ENCODE data around the gene TRMO.

The TRMO gene

DNA sequence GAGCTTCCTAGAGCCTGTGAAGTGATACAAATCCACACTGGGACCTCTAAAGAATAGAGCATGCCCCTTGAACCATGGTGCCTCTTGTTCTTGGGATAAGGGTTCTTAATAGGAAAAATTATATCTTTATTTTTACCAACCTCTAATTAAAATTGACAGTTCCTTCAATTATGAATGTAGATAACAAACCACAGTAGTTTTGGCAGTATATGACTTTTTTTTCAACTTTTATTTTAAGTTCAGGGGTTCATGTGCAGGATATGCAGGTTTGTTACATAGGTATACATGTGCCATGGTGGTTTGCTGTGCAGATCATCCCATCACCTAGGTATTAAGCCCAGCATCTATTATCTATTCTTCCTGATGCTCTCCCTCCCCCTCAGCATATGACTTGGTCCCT, 14.7 kb upstream of the TRMO start:
- DNase-seq = no peak

DNA sequence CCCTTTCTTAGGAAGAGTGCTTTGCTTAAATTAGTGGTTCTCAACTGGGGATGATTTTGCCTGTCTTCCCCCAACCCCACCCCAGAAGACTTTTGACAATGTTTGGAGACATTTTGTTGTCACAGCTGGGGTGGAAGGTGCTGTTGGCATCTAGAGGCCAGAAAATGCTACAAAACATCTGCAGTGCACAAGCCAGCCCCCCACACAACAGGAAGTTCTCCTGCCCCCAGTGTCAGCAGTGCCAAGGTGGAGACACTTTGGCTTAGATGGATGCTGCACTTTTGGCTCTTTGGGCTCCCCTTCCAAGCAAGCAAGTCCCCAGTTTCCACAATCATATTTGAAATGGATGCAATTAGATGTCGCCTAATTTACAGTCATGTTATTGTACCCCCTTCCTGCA, 13.0 kb upstream of the TRMO start:
- no peak for DNase-seq

DNA sequence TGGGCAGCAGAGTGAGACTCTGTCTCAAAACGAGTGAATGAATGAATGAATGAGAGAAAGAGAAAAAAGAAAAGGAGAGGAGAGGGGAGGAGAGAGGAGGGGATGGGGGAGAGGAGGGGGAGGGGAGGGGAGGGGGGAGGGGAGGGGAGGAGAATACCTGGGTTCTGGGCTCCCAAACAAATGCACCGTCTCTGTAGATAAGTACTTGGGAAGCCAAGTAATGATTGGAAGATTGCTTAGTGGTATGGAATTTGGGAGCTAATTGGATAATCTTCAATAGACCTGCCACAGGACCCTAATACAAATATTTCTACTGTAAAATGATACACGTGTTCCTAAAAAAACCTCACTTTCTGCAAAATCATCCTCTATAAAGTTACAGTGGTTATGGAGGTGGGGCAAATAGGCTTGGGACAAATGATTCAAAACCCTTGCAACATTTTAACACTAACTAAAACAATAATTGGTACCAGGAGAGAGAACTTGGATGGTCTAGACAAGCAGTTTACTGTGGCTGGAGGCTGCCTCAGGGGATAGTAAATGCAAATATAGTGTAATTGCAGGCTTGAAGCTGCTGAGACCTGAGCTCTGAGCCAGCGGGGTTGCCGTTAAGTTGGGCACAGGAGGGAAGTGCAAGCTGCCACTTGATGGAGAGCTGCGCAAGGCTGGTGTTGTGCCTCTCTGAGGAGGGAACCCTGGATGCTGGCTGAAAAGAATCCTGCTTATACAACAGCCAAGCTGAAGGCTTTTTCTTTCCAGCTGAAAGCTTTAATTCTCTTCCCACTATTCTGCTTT, 12.2 kb upstream of the TRMO start:
- no peak for DNase-seq

DNA sequence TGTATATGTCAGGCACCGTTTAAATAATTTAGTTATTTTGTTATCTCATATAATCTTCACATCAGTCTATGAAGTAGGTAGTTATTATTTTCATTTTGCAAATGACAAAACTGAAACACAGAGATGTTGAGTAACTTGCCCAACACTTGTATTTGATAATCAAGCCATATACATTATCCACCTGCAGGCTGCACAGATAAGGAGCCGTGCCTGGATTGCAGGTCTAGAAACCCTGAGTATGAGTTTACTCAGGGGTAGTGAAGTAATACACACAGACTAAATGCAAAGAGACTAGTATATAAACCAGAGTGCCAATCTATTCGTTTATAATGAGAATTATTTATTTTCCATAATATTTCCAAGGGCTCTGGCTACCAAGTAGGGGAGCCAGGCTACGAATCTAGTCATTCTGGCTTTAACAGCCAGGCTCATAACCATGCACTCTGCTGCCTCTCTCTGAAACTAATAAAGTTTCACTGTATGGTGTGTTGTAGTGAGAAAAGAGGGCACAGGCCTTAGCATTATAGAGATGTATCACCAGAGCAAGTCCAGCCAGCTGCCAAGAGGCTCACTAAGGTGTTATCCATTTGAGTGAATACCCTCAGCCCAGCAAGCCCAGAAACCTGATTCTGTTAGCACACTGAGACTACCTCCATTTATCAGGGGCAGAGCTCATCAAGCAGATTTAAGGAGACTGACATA, 11.1 kb upstream of the TRMO start:
- DNase-seq = no peak

DNA sequence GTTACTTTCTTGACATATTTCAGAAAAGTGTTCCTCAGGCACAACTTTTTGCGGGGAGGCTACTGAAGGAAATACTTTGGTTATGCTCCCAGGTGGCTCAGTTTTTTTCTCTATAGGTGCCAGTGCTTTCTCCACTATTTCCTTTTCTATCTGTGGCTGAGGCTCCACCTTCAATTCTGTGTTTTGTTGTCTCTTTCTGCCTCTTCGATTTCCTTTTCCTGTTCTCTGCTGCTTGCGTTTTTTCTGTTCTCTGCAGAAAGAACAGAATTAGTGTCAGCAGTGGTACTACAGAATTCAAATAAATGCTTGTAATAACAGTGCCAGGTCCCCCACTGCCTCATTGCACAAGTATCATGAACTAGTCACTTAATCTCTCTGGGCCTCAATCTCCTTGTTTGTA, 8.7 kb upstream of the TRMO start:
- no peak for DNase-seq

DNA sequence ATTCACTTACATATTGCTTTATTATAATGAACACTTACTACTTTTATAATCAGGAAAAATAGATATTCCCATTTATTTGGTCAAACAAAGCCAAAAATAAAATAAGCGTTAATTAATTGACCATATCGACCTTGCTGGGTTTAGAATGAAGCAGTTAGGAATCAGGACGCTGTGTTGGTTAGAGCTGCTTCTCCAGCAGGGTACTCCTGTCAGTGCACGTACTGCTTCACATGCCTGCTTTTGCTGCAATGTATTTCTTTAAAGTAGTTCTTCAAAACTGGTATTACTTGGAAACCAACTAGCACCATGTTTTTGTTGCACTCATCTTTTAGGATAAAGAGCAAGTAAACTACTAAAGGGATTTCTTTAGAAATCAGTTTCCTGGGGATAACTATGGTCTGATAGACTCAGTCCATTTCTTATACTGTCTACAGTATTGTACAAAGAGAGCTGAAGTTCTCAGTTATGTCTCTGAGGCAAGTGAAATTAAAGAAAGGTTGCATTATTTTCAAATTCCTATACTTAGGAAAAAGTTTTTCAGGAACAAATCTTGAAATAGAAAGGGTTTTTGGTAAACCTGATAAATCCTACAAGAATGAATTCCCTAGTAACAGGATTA, 6.8 kb upstream of the TRMO start:
- no peak for DNase-seq

DNA sequence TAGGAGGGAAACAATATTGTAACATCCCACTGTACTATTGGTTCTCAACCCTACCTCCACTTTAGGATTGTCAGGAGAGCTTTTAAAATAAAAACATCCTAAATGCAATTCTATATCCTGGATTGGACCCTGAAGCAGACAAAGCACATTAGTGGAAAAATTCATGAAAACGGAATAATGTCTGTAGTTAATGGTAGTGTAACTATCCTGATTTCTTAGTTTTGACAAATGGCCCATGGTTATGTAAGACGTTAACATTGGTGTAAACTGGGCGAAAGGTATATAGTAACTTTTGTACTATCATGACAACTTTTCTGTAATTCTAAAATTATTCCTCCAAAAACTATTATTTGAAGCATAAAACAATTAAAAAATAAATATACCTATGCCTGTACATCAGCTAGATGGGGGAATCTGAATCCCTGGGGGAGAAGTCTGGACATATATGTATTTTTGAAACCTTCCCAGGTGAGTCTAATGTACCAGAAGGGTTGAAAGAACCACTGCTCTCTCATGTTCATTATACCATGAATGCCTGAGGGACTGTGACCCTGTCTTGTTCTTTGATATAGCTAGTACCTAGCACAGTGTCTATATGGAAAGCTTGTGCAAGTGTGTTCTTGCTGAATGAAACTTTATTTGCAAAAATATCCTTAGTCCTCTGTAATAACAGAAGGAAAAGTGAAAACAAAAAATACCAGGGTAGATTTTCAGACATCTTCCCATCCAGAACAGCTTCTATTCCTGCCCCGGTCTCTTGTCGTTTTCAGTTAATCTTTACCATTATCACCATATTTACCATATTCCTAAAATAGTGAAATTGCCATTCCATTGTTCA, 3.4 kb upstream of the TRMO start:
- DNase-seq = no peak

- no peak for DNase-seq
These were observed 2.1 kb upstream of the TRMO start for GRCh38 chr9:97924386-97924785.

DNA sequence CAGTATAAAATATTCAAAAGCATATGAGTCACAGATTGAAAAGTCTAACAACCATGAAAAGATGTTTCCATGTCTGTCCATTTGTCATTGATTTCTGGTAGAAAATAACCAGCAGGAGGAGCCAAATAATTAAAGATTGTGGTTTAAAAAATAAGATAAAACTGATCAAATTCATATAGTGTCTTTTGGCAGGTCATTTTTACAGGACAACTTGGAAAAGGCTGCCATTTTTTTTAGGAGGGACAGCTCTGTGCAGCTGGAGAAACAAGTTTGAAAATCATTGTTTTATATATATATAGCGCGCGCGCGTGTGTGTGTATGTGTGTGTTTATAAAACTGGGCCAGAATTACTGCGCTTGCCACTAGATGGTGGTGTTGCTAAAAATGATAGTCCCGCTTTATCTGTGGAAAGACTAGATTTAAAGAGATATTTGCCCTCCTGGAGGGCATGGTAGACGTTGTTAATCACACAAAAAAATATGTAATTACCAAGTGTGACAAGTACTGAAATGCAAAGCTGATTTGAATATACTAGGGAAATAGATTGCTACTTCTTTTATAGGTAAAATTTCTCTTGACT, 1.3 kb upstream of the TRMO start:
- no peak for DNase-seq

- DNase-seq = no peak
These were observed 3.0 kb downstream of the TRMO start for GRCh38 chr9:97919217-97919813.

- DNase-seq = no peak
These were observed 3.7 kb downstream of the TRMO start for GRCh38 chr9:97918611-97919010.

DNA sequence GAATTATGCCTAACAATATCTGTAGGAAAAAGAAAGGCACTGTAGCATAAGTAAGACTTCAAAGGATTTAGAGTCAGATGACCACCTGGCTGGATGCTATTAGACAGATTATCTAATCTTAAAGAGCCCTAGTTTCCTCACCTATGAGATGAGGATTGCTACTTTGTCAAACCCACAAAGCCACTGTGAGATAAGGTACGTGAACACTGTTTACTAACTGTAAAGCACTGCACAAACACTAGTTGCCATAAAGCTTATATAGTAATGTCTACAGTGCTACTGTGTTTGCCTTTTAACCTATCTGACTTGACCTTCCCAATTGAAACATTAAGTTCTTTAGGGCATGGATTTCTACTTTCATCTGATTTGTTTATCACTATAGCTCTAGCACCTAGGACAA, 10.3 kb downstream of the TRMO start:
- no peak for DNase-seq

- DNase-seq = no peak
These were observed 10.8 kb downstream of the TRMO start for GRCh38 chr9:97911528-97911927.

DNA sequence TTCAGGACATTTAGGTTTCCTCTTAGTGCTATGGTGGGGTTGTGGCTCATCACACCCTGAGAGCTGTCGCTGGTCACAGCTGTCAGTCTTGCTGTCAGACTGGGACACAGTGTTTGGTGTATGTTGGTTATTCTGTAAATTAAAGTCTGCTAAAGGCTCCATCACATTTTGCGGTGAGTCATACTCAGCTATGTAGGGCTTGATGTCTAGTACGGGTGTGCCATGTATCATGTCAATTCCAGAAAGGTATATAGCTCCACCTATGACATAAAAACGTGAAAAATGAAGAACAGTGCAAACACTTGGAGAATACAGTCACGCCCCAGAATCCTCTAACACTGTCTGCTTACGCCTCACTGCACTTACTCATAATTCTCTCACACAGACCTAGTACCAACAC, 11.9 kb downstream of the TRMO start:
- DNase-seq = no peak

DNA sequence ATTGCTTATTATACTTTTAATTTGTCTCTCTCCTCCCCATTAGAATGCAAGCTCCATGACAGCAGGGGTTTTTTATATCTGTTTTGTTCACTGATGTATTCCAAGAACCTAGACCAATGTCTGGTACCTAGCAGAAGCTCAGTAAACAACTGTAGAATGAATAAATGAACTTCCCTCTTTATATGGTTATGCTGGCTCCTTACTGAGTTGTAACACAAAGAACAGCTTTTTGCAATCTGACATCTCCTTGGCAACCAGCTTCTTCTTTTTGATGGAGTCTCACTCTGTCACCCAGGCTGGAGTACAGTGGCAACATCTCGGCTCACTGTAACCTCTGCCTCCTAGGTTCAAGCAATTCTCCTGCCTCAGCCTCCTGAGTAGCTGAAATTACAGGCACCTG, 13.6 kb downstream of the TRMO start:
- DNase-seq = no peak

DNA sequence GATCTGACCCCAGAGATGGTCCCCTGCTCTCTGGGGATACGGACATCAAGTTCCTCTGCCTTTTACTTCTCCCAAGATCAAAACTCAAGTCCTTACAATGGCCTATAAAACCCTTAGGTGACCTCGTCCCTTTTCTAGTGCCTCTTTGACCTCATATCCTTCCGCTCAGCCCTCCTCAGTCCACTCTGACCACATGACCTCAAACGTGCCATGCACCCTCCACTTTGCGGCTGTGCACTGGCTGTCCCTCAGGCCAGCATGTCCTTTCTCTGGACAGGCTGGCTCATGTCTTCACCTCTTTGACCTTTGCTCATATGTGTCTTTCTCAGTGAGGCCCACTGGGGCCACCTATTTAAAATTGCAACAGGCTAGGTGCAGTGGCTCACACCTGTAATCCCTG, 14.7 kb downstream of the TRMO start:
- no peak for DNase-seq

DNA sequence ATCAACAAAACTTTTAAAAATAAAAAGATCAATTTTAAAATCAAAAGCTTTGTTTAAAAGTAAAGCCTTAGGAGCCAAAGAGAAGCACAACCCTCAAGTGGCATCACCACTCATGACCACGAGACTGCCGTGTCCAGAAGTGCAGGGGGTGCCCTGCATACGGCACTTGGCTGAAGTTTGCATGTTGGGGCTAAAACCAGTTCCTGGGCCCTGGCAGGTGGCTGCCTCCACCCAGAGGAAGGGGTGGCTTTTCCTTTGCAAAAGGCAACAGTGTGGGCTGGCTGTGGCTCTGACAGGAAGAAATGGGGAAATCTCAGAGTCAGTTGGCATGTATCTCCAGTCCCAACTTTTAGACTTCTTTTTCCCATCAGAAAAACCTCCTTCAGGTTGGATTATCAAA, 15.3 kb downstream of the TRMO start:
- no peak for DNase-seq

DNA sequence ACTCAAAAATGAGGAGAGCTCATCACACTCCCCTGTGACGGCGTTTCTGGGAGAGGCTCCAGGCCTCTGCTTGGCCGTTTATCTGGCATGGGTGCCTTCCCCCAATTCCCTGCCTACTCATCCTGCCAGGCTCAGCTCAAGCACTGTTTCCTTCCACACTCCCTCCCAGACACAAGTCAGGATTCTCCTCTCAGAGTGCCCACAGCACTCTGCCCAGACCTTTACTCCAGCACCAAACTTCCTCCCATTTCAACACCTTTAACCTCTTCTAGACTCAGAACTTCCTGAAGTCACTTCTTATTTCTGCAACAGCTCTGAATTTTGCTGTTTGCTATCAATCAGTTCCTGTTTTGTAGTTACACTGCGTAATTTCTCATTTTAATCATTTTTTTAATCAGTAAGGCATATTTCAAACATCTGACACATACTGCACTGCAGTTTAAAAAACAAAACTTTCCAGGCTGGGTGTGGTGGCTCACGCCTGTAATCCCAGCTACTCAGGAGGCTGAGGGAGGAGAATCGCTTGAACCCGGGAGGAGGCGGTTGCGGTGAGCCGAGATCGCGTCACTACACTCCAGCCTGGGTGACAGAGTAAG, 16.0 kb downstream of the TRMO start:
- no peak for DNase-seq

GRCh38 chr9:97905228-97905627, 17.1 kb downstream of the TRMO start:
- no peak for DNase-seq

- no peak for DNase-seq
These were observed 17.6 kb downstream of the TRMO start for GRCh38 chr9:97904725-97905124.

DNA sequence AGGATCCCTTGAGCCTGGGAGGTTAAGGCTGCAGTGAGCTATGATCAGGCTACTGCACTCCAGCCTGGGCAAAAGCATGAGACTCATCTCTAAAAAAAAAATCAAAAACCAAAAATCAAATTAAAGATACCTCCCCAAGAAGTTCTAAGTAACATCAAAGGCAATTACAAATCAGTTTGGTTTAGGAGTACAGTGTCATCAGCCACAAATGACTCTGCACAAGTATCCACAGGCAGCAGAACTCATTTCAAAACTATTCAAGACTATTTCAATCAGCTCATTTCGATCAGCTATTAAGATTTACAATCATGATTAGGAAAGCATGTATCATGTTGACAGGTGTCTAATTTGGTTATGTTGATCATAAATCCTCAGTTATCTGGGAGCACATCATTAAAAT, 19.1 kb downstream of the TRMO start:
- no peak for DNase-seq
